Suprapubic skin (tissue), 4 donors: ENCODE measurements around the gene TNKS2. TPM values are rescaled to one million over a fixed set of nuclear protein-coding genes. Genes with fewer than 3 reads are reported as not detected.

Source experiments
- DNase-seq, 2 donors: peaks; one replicate each; pipeline ENCODE4 v3.0.0-alpha.2; 2019; ENCODE audit warnings: low spot score in 2 of 2
- H3K27ac ChIP-seq: fragments of 200-600 bp; sonication (generic); one replicate; pipeline ENCODE4 v1.5.1; 2019
- H3K27me3 ChIP-seq: fragments of 200-600 bp; sonication (generic); one replicate; pipeline ENCODE4 v1.5.1; 2019
- H3K36me3 ChIP-seq: fragments of 200-600 bp; sonication (generic); one replicate; pipeline ENCODE4 v1.5.1; 2019
- H3K4me1 ChIP-seq: fragments of 200-600 bp; sonication (generic); one replicate; pipeline ENCODE4 v1.5.1; 2019
- H3K4me3 ChIP-seq: fragments of 200-600 bp; sonication (generic); one replicate; pipeline ENCODE4 v1.5.1; 2019; ENCODE audit warnings: mild to moderate bottlenecking
- H3K9me3 ChIP-seq: fragments of 200-600 bp; sonication (generic); one replicate; pipeline ENCODE4 v1.5.1; 2019
- CTCF ChIP-seq, 2 donors: fragments of 200-600 bp in 1 of 2; fragments of 450-650 bp in 1 of 2; sonication (generic) in 1 of 2; IDR thresholded peaks; one replicate each; pipeline ENCODE4 v1.5.1; 2016 to 2019; ENCODE audit warnings: antibody characterized with exemption in 2 of 2, mild to moderate bottlenecking in 1 of 2, moderate library complexity in 1 of 2
- EP300 ChIP-seq: sonication (generic); formaldehyde crosslinking; IDR thresholded peaks from one replicate; pipeline ENCODE4 v1.6.1; 2017; ENCODE audit warnings: antibody characterized with exemption
- POLR2A ChIP-seq, 2 donors: fragments of 450-650 bp; IDR thresholded peaks; one replicate each; pipeline ENCODE4 v1.6.1; 2017; ENCODE audit warnings: antibody characterized with exemption in 2 of 2, mild to moderate bottlenecking in 2 of 2, moderate library complexity in 2 of 2
- POLR2AphosphoS5 ChIP-seq, 3 donors: sonication (generic); formaldehyde crosslinking; IDR thresholded peaks; one replicate each; pipeline ENCODE4 v1.6.1; 2017; ENCODE audit warnings: antibody characterized with exemption in 3 of 3
- WGBS: methylation state at CpG from one replicate; pipeline ENCODE4 v1.1.5; 2018; 5-methylcytosine and 5-hydroxymethylcytosine counted together
- total RNA-seq, 4 donors: library from RNA; depleted of rRNA; stranded (reverse); fragments of >200 nt; gene quantifications; one replicate each; pipeline ENCODE4 v1.1.0, GENCODE V29; 2016

The TNKS2 gene
- total RNA-seq, 4 donors from 2014 or later, result 33.8 to 69.4 (median 47.0) TPM

DNA sequence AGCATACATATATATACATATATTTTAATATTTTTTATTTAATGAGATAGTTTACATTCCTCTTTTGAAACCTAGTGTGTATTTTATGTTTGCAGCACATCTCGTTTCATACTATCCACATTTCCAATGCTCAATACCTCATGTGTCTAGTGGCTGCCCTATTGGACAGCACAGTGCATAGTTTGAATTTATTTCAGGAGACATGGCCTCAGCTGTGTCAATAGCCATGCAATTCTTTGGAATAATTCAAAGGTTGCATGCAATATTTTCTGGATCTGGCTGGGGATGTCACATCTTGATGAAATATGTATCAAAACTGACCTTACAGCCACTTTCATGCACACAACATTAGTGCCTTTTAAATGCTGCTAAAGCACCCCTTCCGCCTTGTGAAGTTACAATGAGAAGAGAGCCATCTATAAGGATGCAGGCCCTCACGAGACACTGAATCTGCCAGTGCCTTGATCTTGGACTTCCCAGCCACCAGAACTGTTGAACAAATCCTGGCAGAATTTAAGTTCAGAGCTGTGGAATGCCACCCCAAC, 98.1 kb downstream of the TNKS2 start:
- Histone ChIP-seq H3K9me3 (no peaks in the 10 kb centered on the region), H3K4me3 (no peak overlapping the region), H3K27me3 (no peaks in the 10 kb centered on the region), H3K27ac (no peak overlapping the region), H3K4me1 (no peaks in the 10 kb centered on the region), H3K36me3 (no peaks in the 10 kb centered on the region)
- WGBS, result 91% methylated on average over 3 of the region's 3 CpGs
- TF ChIP-seq EP300 (no peak), POLR2AphosphoS5 (IDR thresholded peaks at IDR 0.05) (no peak), CTCF (IDR thresholded peaks at IDR 0.05) (no peak), POLR2A (IDR thresholded peaks at IDR 0.05) (no peak)
- DNase-seq, result no peak

- no peaks in the 10 kb centered on the region for H3K9me3 ChIP-seq
- WGBS, result 68% methylated on average over 8 of the region's 8 CpGs
- no peak overlapping the region for H3K27ac ChIP-seq
- DNase-seq, result no peak
- no peak overlapping the region for H3K4me3 ChIP-seq
- TF ChIP-seq POLR2A (IDR thresholded peaks at IDR 0.05) (no peak), EP300 (no peak), POLR2AphosphoS5 (IDR thresholded peaks at IDR 0.05) (no peak), CTCF (IDR thresholded peaks at IDR 0.05) (no peak)
- H3K27me3 ChIP-seq, result no peaks in the 10 kb centered on the region
- H3K4me1 ChIP-seq, result peaks cover 6% of the 10 kb centered on the region
- H3K36me3 ChIP-seq, result no peaks in the 10 kb centered on the region
These were observed 99.2 kb downstream of the TNKS2 start for GRCh38 chr10:91897421-91897820.

DNA sequence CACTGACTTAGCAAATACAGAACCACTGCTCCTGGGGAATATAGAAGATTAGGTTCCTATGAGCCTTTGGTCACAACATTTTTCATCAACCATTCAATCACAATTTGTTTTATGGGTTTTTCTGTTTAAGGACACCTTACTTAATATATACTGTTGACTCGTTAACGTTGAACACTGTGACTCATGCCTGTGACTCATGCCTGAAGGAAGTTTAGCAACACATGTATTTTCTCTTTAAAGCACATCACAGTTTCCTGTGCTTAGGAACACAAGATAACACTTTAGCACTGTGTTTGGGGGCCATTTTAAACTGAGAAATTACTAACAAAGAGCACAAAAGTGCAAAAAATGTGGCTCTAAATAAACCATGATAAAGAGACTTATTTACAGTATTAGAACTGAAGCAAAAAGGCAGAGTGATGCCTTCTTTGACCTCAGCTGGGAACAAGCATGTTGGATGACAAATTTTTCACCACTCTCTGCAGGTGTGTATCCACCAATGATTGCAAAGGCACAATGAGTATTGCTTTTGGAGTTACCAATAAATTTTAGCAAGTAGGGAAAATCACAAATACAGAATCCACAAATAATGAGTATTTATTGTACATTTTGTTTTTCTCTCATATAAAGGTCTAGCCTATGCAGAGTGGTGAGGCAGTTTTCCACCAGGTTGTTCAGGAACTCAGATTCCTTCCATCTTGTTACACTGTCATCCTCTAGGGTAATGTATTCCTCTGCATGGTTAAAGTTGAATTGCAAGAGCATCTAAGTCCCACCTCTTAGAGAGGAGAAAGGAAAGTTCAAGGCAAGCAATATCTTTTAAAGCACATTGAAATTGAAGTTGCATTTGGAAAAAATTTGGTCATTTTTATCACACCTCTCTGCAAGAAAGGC, 103.8 kb downstream of the TNKS2 start:
- H3K4me1 ChIP-seq, result peaks cover 9% of the 10 kb centered on the region
- H3K36me3 ChIP-seq, result no peaks in the 10 kb centered on the region
- DNase-seq, result no peak
- WGBS, result 12% methylated on average over 2 of the region's 2 CpGs
- H3K4me3 ChIP-seq, result no peak overlapping the region
- H3K9me3 ChIP-seq, result no peaks in the 10 kb centered on the region
- no peak for TF ChIP-seq CTCF (IDR thresholded peaks at IDR 0.05)
- no peak for TF ChIP-seq EP300
- TF ChIP-seq POLR2A (IDR thresholded peaks at IDR 0.05), result no peak
- TF ChIP-seq POLR2AphosphoS5 (IDR thresholded peaks at IDR 0.05), result no peak
- H3K27me3 ChIP-seq, result no peaks in the 10 kb centered on the region
- H3K27ac ChIP-seq, result peak overlapping the region; percentile 40

- H3K36me3 ChIP-seq, result no peaks in the 10 kb centered on the region
- DNase-seq, result no peak
- no peak overlapping the region for H3K27ac ChIP-seq
- peaks cover 28% of the 10 kb centered on the region for H3K4me1 ChIP-seq
- 68% methylated on average over 5 of the region's 5 CpGs for WGBS
- H3K27me3 ChIP-seq, result no peaks in the 10 kb centered on the region
- H3K9me3 ChIP-seq, result no peaks in the 10 kb centered on the region
- TF ChIP-seq POLR2AphosphoS5 (IDR thresholded peaks at IDR 0.05), result no peak
- TF ChIP-seq EP300, result no peak
- no peak for TF ChIP-seq POLR2A (IDR thresholded peaks at IDR 0.05)
- no peak for TF ChIP-seq CTCF (IDR thresholded peaks at IDR 0.05)
- H3K4me3 ChIP-seq, result no peak overlapping the region
These were observed 108.9 kb downstream of the TNKS2 start for GRCh38 chr10:91907033-91907594.

- 5% methylated on average over 15 of the region's 18 CpGs for WGBS
- Histone ChIP-seq H3K27ac (peak overlapping the region; percentile 70), H3K27me3 (no peaks in the 10 kb centered on the region), H3K9me3 (no peaks in the 10 kb centered on the region), H3K36me3 (no peaks in the 10 kb centered on the region), H3K4me1 (peaks cover 26% of the 10 kb centered on the region), H3K4me3 (peak overlapping the region; percentile 84)
- no peak for TF ChIP-seq CTCF (IDR thresholded peaks at IDR 0.05)
- TF ChIP-seq POLR2A (IDR thresholded peaks at IDR 0.05), result no peak
- TF ChIP-seq POLR2AphosphoS5 (IDR thresholded peaks at IDR 0.05), result no peak
- no peak for TF ChIP-seq EP300
- DNase-seq, result no peak
These were observed 109.7 kb downstream of the TNKS2 start for GRCh38 chr10:91907914-91908336.
